Glutamatergic neuron (in vitro differentiated cells): Measurements from ENCODE around the gene TCTN2. TPM values are rescaled to one million over a fixed set of nuclear protein-coding genes. Genes with fewer than 3 reads are reported as not detected.

ENCODE experiments used
- DNase-seq: peaks from one replicate; pipeline ENCODE4 v3.0.0; 2022
- H3K27ac Mint-ChIP-seq: one replicate; pipeline ENCODE4 v1.8.0; 2020; ENCODE audit warnings: mild to moderate bottlenecking, mixed read lengths, inconsistent platforms; ENCODE audit not compliant: unreplicated experiment
- H3K27me3 Mint-ChIP-seq: one replicate; pipeline ENCODE4 v1.8.0; 2020; ENCODE audit warnings: mild to moderate bottlenecking, moderate library complexity, mixed read lengths, inconsistent platforms; ENCODE audit not compliant: unreplicated experiment
- H3K36me3 Mint-ChIP-seq: one replicate; pipeline ENCODE4 v1.8.0; 2020; ENCODE audit warnings: mild to moderate bottlenecking, mixed read lengths, inconsistent platforms; ENCODE audit not compliant: unreplicated experiment
- H3K4me1 Mint-ChIP-seq: one replicate; pipeline ENCODE4 v1.8.0; 2020; ENCODE audit warnings: mild to moderate bottlenecking, low read depth, mixed read lengths, inconsistent platforms; ENCODE audit not compliant: unreplicated experiment
- H3K4me3 Mint-ChIP-seq: one replicate; pipeline ENCODE4 v1.8.0; 2020; ENCODE audit warnings: mild to moderate bottlenecking, mixed read lengths, inconsistent platforms; ENCODE audit not compliant: unreplicated experiment
- H3K9me3 Mint-ChIP-seq: one replicate; pipeline ENCODE4 v1.8.0; 2020; ENCODE audit warnings: mild to moderate bottlenecking, moderate library complexity, mixed read lengths, inconsistent platforms; ENCODE audit not compliant: unreplicated experiment
- total RNA-seq: library from RNA; stranded (reverse); fragmentation: NEBNext Ultra II Directional; extraction: Animal tissue kit (Norgen Biotek cat#: 25700); gene quantifications from one replicate; pipeline ENCODE4 v1.2.1, GENCODE V29; 2021; ENCODE audit not compliant: unreplicated experiment
- TF ChIP-seq, protein P1 (sequence below): fragments of 200-600 bp; sonication (generic); IDR thresholded peaks from one replicate; pipeline ENCODE4 v1.5.0; 2021; ENCODE audit not compliant: partially characterized antibody, unreplicated experiment

TCTN2 gene
- total RNA-seq, 1 donor from 2014 or later, result 5.7 TPM

DNA sequence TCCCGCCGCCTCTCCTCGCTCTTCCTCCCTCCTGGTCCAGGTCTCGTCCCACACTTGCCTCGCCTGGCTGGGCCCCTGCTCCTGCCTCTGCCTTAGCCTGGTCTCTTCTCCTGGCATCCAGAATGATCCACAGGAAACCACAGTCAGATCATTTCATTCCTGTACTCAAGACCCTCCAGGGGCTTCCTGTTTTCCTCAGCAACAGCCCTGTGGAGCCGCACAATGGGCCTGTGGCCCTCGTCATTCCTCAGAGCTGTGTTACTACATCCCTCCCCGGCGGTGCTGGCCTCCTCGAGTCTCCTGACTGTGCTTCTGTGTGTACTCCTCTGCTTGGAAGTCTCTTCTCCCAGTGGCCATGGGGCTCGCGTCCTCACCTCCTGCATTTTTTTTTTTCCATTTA lies 61.3 kb downstream of the TCTN2 start:
- Mint-ChIP-seq H3K27ac (no peak overlapping the region), H3K9me3 (peaks cover 2% of the 10 kb centered on the region), H3K4me1 (peaks cover 8% of the 10 kb centered on the region), H3K4me3 (no peak overlapping the region), H3K36me3 (peaks cover 4% of the 10 kb centered on the region), H3K27me3 (peaks cover 3% of the 10 kb centered on the region)
- TF ChIP-seq, protein P1, sequence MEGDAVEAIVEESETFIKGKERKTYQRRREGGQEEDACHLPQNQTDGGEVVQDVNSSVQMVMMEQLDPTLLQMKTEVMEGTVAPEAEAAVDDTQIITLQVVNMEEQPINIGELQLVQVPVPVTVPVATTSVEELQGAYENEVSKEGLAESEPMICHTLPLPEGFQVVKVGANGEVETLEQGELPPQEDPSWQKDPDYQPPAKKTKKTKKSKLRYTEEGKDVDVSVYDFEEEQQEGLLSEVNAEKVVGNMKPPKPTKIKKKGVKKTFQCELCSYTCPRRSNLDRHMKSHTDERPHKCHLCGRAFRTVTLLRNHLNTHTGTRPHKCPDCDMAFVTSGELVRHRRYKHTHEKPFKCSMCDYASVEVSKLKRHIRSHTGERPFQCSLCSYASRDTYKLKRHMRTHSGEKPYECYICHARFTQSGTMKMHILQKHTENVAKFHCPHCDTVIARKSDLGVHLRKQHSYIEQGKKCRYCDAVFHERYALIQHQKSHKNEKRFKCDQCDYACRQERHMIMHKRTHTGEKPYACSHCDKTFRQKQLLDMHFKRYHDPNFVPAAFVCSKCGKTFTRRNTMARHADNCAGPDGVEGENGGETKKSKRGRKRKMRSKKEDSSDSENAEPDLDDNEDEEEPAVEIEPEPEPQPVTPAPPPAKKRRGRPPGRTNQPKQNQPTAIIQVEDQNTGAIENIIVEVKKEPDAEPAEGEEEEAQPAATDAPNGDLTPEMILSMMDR, result no peak
- DNase-seq, result no peak

DNA sequence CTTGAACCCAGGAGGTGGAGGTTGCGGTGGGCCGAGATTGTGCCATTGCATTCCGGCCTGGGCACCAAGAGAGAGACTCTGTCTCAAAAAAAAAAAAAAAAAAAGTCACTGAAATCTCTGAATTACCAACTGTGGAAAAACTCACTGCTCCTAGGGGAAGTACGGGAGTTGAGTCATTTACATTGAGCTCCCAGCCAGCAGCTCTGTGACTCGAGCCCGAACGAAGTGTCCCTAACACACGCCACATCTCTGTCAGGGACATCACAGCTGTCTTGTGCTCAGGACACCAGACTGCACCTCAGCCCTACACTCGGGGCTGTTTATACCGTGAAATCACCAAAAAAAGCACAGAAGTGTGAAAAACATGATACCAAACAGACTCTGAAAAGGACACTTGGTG lies 62.3 kb downstream of the TCTN2 start:
- Mint-ChIP-seq H3K4me1 (peaks cover 8% of the 10 kb centered on the region), H3K27ac (no peak overlapping the region), H3K4me3 (no peak overlapping the region), H3K27me3 (peaks cover 3% of the 10 kb centered on the region), H3K36me3 (peaks cover 4% of the 10 kb centered on the region), H3K9me3 (peaks cover 2% of the 10 kb centered on the region)
- DNase-seq, result no peak
- TF ChIP-seq, protein P1, result no peak

DNA sequence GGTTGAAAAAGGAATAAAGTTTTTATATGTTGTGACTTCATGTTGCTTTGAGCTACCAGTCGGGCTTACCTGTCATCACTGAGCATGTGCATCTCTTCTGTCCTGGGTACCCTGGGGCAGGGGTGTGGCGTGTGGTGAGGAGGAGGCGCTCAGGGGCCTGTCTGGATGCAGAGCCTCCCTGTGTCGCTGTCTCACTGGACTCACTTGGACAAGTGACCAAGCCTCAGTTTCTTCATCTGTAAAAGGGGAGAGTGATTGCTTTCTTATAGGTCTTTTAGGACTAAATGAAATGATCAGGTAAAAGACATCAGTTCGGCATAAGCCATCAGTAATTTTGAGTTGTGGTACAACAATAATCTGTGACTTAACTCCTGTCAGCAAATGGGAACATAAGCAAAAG lies 63.4 kb downstream of the TCTN2 start:
- Mint-ChIP-seq H3K9me3 (peaks cover 2% of the 10 kb centered on the region), H3K4me3 (no peak overlapping the region), H3K36me3 (no peaks in the 10 kb centered on the region), H3K27me3 (peaks cover 3% of the 10 kb centered on the region), H3K4me1 (peaks cover 8% of the 10 kb centered on the region), H3K27ac (no peak overlapping the region)
- TF ChIP-seq, protein P1, result no peak
- no peak for DNase-seq

DNA sequence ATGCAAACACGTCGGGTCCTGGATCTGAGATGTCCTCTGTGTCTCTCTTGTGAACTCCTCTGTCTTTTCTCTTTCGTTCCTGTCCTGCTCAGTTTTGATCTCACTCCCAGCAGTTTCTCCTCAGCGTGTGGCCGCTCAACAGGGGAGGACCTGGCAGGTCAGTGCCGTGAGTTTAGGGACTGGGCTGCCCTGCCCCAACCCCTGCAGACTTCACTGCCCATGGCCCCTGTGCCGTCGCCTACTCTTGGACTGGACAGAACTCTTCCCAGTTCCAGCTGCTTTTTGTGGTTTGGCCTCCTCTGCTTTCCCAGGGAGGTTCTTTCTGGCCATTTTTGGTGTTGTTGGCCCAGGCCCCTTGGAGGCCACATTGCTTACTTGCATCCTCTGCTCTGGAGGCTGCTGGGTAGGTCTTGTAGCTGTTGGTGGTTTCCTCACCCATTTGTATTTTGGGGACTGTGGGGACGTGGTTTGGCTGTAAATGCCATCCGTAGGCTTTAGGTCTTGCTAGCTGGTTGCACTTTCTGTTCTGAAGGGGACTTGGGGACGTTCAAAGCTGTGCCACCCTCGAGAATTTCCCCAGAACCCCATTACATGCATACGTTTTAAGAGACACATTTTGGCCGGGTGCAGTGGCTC lies 71.1 kb downstream of the TCTN2 start:
- H3K9me3 Mint-ChIP-seq, result peaks cover 2% of the 10 kb centered on the region

DNA sequence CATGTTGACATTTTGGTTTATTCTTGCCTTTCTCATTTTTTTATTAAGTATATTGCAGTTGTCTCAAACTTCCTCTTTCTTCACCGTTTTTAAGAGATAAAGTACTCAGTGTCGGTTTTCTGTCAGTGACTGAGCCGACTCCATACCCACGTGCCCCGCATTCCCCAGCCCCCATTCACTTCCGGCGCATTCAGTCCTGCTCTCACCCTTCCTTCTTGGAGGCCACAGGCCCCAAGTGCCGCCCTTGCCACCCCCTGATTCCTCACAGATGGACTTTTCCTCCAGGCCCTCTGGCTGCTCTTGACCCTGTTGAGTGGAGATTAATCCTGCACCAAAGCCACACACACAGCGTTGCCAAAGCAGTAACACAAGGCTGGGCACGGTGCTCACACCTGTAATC lies 72.1 kb downstream of the TCTN2 start:
- Mint-ChIP-seq H3K36me3 (no peaks in the 10 kb centered on the region), H3K27me3 (peaks cover 2% of the 10 kb centered on the region), H3K9me3 (peaks cover 2% of the 10 kb centered on the region), H3K4me3 (no peak overlapping the region), H3K27ac (no peak overlapping the region), H3K4me1 (no peaks in the 10 kb centered on the region)
- TF ChIP-seq, protein P1, result no peak
- no peak for DNase-seq

More for the DNA sequence above, 71.1 kb downstream of the TCTN2 start:
- Mint-ChIP-seq H3K36me3 (no peaks in the 10 kb centered on the region), H3K4me1 (no peaks in the 10 kb centered on the region), H3K27ac (no peak overlapping the region), H3K27me3 (peaks cover 2% of the 10 kb centered on the region), H3K4me3 (no peak overlapping the region)
- TF ChIP-seq, protein P1, result no peak
- no peak for DNase-seq
